ENCODE results near the gene DDX41.

The DDX41 gene

DNA sequence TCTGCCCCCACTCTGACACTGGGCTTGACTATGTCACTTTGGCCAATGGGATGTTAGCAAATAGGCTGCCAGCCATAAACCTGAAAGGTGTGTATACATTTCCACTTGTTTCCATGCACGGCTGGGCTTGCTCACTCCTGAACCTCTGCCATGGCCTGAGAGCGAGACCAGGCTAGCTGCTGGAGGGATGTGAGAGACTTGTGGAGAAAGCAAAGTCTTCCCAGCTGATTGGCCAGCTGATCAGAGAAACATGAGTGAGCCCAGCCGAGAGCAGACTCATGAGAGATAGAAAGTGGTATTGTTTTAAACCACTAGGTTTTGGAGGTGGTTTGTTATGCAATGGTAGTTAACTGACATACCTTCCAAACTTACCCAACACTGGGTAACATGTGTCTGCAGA is 23.7 kb upstream of the DDX41 start:
- no peak for DNase-seq
- ATAC-seq (ENCODE audit: insufficient read depth, low read depth) = no peak
- TF ChIP-seq, protein P1, sequence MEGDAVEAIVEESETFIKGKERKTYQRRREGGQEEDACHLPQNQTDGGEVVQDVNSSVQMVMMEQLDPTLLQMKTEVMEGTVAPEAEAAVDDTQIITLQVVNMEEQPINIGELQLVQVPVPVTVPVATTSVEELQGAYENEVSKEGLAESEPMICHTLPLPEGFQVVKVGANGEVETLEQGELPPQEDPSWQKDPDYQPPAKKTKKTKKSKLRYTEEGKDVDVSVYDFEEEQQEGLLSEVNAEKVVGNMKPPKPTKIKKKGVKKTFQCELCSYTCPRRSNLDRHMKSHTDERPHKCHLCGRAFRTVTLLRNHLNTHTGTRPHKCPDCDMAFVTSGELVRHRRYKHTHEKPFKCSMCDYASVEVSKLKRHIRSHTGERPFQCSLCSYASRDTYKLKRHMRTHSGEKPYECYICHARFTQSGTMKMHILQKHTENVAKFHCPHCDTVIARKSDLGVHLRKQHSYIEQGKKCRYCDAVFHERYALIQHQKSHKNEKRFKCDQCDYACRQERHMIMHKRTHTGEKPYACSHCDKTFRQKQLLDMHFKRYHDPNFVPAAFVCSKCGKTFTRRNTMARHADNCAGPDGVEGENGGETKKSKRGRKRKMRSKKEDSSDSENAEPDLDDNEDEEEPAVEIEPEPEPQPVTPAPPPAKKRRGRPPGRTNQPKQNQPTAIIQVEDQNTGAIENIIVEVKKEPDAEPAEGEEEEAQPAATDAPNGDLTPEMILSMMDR (IDR thresholded peaks at IDR 0.05; ENCODE audit: borderline replicate concordance, extremely low read depth, low read length, poor library complexity, severe bottlenecking) = no peak
- no peak for TF ChIP-seq EZH2 (IDR thresholded peaks at IDR 0.05; ENCODE audit: borderline replicate concordance, low read depth, low read length, severe bottlenecking)
- no peak overlapping the region for H3K4me2 ChIP-seq (ENCODE audit: insufficient read depth, low read length)
- no peaks in the 10 kb centered on the region for H3K4me1 ChIP-seq (ENCODE audit: insufficient read depth, low read length)
- H4K20me1 ChIP-seq (ENCODE audit: insufficient read depth, low read length) = peaks cover 53% of the 10 kb centered on the region
- no peak overlapping the region for H3K27ac ChIP-seq (ENCODE audit: low read length)
- no peak overlapping the region for H3K4me3 ChIP-seq (ENCODE audit: low read depth in 1 of 2, low read length in 2 of 2)
- peaks cover 47% of the 10 kb centered on the region for H3K79me2 ChIP-seq (ENCODE audit: insufficient read depth, low read length)
- H3K9me3 ChIP-seq (ENCODE audit: insufficient read depth, low read length, severe bottlenecking) = no peaks in the 10 kb centered on the region
- no peaks in the 10 kb centered on the region for H3K27me3 ChIP-seq (ENCODE audit: insufficient read depth, low read length, poor library complexity)
- peaks cover 78% of the 10 kb centered on the region for H3K36me3 ChIP-seq (ENCODE audit: insufficient read depth, low read length)
- no peak overlapping the region for H3K9ac ChIP-seq (ENCODE audit: low read depth, low read length)
- no peak overlapping the region for H2AFZ ChIP-seq (ENCODE audit: low read depth, low read length)

DNA sequence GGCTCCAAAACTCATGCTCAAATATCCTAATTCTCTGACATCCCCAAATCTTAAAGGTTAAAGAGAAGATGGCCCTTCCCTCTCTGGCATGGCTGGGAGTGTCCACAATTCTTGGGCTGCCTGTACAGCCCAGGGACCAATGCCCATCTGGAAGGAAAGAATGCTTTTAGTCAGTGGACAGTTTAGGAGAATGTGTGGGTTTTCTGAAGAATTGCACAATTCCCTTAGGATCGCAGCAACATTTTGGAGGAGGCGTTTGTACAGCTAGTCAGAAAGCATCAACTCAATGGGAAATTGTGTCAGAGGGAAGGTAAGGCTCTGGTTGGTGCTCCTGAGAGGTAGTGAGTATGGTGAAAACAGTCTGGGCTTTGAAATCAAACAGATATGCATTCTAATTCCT is 22.6 kb upstream of the DDX41 start:
- Histone ChIP-seq H4K20me1 (ENCODE audit: insufficient read depth, low read length) (peaks cover 53% of the 10 kb centered on the region), H3K79me2 (ENCODE audit: insufficient read depth, low read length) (peaks cover 43% of the 10 kb centered on the region), H3K4me1 (ENCODE audit: insufficient read depth, low read length) (no peaks in the 10 kb centered on the region), H3K4me2 (ENCODE audit: insufficient read depth, low read length) (no peak overlapping the region), H3K4me3 (ENCODE audit: low read depth in 1 of 2, low read length in 2 of 2) (no peak overlapping the region), H2AFZ (ENCODE audit: low read depth, low read length) (no peak overlapping the region), H3K36me3 (ENCODE audit: insufficient read depth, low read length) (peaks cover 84% of the 10 kb centered on the region), H3K9ac (ENCODE audit: low read depth, low read length) (no peak overlapping the region), H3K27ac (ENCODE audit: low read length) (no peak overlapping the region), H3K9me3 (ENCODE audit: insufficient read depth, low read length, severe bottlenecking) (no peaks in the 10 kb centered on the region), H3K27me3 (ENCODE audit: insufficient read depth, low read length, poor library complexity) (no peaks in the 10 kb centered on the region)
- TF ChIP-seq, protein P1 (IDR thresholded peaks at IDR 0.05; ENCODE audit: borderline replicate concordance, extremely low read depth, low read length, poor library complexity, severe bottlenecking) = no peak
- TF ChIP-seq EZH2 (IDR thresholded peaks at IDR 0.05; ENCODE audit: borderline replicate concordance, low read depth, low read length, severe bottlenecking) = no peak
- DNase-seq (no peak), ATAC-seq (ENCODE audit: insufficient read depth, low read depth) (no peak)

DNA sequence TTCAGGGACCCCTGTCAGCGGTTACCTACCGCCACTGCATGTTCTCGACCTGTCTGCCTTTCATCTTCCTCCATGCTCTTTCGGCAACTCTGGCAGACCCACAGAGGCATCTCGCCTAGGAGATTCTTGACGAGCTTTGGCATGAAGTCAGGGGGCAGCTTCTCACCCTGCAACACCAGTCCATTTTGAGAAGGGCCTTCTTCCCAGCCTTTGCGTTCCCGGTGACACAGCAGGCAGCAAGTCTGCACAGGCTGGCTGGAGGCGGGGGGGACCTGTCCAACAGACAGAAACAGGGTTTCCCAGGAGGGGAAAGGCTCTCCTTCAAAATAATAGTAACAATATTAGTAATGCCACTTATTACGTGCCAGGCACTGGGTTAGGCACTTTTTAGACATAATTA is 22.1 kb upstream of the DDX41 start:
- Histone ChIP-seq H3K4me1 (ENCODE audit: insufficient read depth, low read length) (no peaks in the 10 kb centered on the region), H3K27ac (ENCODE audit: low read length) (no peak overlapping the region), H3K9ac (ENCODE audit: low read depth, low read length) (no peak overlapping the region), H3K9me3 (ENCODE audit: insufficient read depth, low read length, severe bottlenecking) (no peaks in the 10 kb centered on the region), H3K4me2 (ENCODE audit: insufficient read depth, low read length) (no peak overlapping the region), H3K27me3 (ENCODE audit: insufficient read depth, low read length, poor library complexity) (no peaks in the 10 kb centered on the region), H4K20me1 (ENCODE audit: insufficient read depth, low read length) (peaks cover 51% of the 10 kb centered on the region), H2AFZ (ENCODE audit: low read depth, low read length) (no peak overlapping the region), H3K79me2 (ENCODE audit: insufficient read depth, low read length) (peaks cover 39% of the 10 kb centered on the region), H3K4me3 (ENCODE audit: low read depth in 1 of 2, low read length in 2 of 2) (no peak overlapping the region), H3K36me3 (ENCODE audit: insufficient read depth, low read length) (peaks cover 83% of the 10 kb centered on the region)
- no peak for ATAC-seq (ENCODE audit: insufficient read depth, low read depth)
- TF ChIP-seq, protein P1 (IDR thresholded peaks at IDR 0.05; ENCODE audit: borderline replicate concordance, extremely low read depth, low read length, poor library complexity, severe bottlenecking) = no peak
- TF ChIP-seq EZH2 (IDR thresholded peaks at IDR 0.05; ENCODE audit: borderline replicate concordance, low read depth, low read length, severe bottlenecking) = no peak
- DNase-seq = no peak

Measured in DND-41 (cell line).